Body of pancreas (tissue), 4 donors: ENCODE data around the gene RIMBP2. TPM values are rescaled to one million over a fixed set of nuclear protein-coding genes. Genes with fewer than 3 reads are reported as not detected.

Experiments used
- ATAC-seq: fragments of 150-250 bp; one replicate; pipeline ENCODE4 v1.9.1; 2016
- DNase-seq, 4 donors: peaks; one replicate each; pipeline ENCODE4 v3.0.0-alpha.2; 2019
- H3K27ac ChIP-seq, 4 donors: fragments of 200-600 bp; sonication (generic); 1 replicate in 3 of 4; 2 replicates in 1 of 4; pipeline versions ENCODE4 v1.5.1 to v1.6.1; 2016 to 2019; ENCODE audit warnings: mild to moderate bottlenecking in 1 of 4, mixed read lengths in 1 of 4, moderate library complexity in 1 of 4
- H3K27me3 ChIP-seq, 2 donors: fragments of 200-600 bp; sonication (generic); one replicate each; pipeline ENCODE4 v1.6.0; 2016; ENCODE audit warnings: mild to moderate bottlenecking in 1 of 2
- H3K36me3 ChIP-seq, 2 donors: fragments of 200-600 bp; sonication (generic); replicated peaks in 1 of 2; 2 replicates each; pipeline ENCODE4 v1.5.1; 2016; ENCODE audit warnings: low read depth in 2 of 2; ENCODE audit not compliant: insufficient read depth in 1 of 2
- H3K4me1 ChIP-seq: fragments of 200-600 bp; sonication (generic); one replicate; pipeline ENCODE4 v1.6.0; 2016
- H3K4me3 ChIP-seq, 2 donors: fragments of 200-600 bp; sonication (generic); 1 replicate in 1 of 2; 2 replicates in 1 of 2; pipeline ENCODE4 v1.5.1; 2016 to 2019
- H3K9me3 ChIP-seq, 3 donors: fragments of 200-600 bp; sonication (generic); 1 replicate in 2 of 3; 2 replicates in 1 of 3; pipeline ENCODE4 v1.5.1; 2016
- CTCF ChIP-seq, 7 experiments: fragments of 450-650 bp in 4 of 7; fragments of 200-600 bp in 3 of 7; sonication (generic) in 3 of 7; IDR thresholded peaks; one replicate each; pipeline ENCODE4 v1.5.1; 2016 to 2019; ENCODE audit warnings: antibody characterized with exemption in 7 of 7
- POLR2A ChIP-seq, 3 donors: fragments of 450-650 bp; IDR thresholded peaks; one replicate each; pipeline ENCODE4 v1.6.1; 2016; ENCODE audit warnings: antibody characterized with exemption in 3 of 3, mild to moderate bottlenecking in 2 of 3
- WGBS, 2 donors: methylation state at CpG; one replicate each; pipeline ENCODE4 v1.1.5; 2017; 5-methylcytosine and 5-hydroxymethylcytosine counted together
- intact Hi-C: fragments of 100-400 bp; cut with DNase I; formaldehyde crosslinking; loops from one replicate; pipeline ENCODE4 v1.15.1; 2023
- total RNA-seq, 2 donors: library from RNA; depleted of rRNA; stranded (reverse); fragments of >200 nt; gene quantifications; one replicate each; pipeline ENCODE4 v1.1.0, GENCODE V29; 2016

The RIMBP2 gene
- total RNA-seq, 2 donors from 2014 or later: 7.3 to 27.4 TPM

GRCh38 chr12:130414381-130414780, 301.7 kb downstream of the RIMBP2 start:
- WGBS, 2 donors: 71 to 76% methylated on average over 7 of the region's 7 CpGs
- ATAC-seq (no peak), DNase-seq (no peak)
- H3K9me3 ChIP-seq: no peaks in the 10 kb centered on the region
- intact Hi-C loops: no loop called here
- H3K4me3 ChIP-seq: no peak overlapping the region
- no peaks in the 10 kb centered on the region for H3K4me1 ChIP-seq
- TF ChIP-seq CTCF (IDR thresholded peaks at IDR 0.05) (no peak), POLR2A (IDR thresholded peaks at IDR 0.05) (no peak)
- H3K27ac ChIP-seq: no peak overlapping the region
- no peaks in the 10 kb centered on the region for H3K27me3 ChIP-seq
- no peaks in the 10 kb centered on the region for H3K36me3 ChIP-seq

GRCh38 chr12:130413909-130414308, 302.2 kb downstream of the RIMBP2 start:
- 76 to 81% methylated on average over 18 of the region's 18 CpGs for WGBS, 2 donors
- DNase-seq: no peak
- Histone ChIP-seq H3K9me3 (no peaks in the 10 kb centered on the region), H3K27me3 (no peaks in the 10 kb centered on the region), H3K4me3 (no peak overlapping the region), H3K4me1 (no peaks in the 10 kb centered on the region), H3K27ac (no peak overlapping the region), H3K36me3 (no peaks in the 10 kb centered on the region)
- intact Hi-C loops: no loop called here
- no peak for ATAC-seq
- TF ChIP-seq POLR2A (IDR thresholded peaks at IDR 0.05) (no peak), CTCF (IDR thresholded peaks at IDR 0.05) (no peak)

- H3K27ac ChIP-seq: no peak overlapping the region
- H3K4me3 ChIP-seq: no peak overlapping the region
- H3K27me3 ChIP-seq: no peaks in the 10 kb centered on the region
- intact Hi-C loops: no loop called here
- no peaks in the 10 kb centered on the region for H3K4me1 ChIP-seq
- DNase-seq (no peak), ATAC-seq (no peak)
- no peaks in the 10 kb centered on the region for H3K9me3 ChIP-seq
- TF ChIP-seq POLR2A (IDR thresholded peaks at IDR 0.05) (no peak), CTCF (IDR thresholded peaks at IDR 0.05) (no peak)
- whole genome bisulfite sequencing, 2 donors: 76 to 83% methylated on average over 8 of the region's 8 CpGs
- H3K36me3 ChIP-seq: no peaks in the 10 kb centered on the region
Observed at GRCh38 chr12:130412384-130412783, 303.7 kb downstream of the RIMBP2 start.

- Histone ChIP-seq H3K27me3 (no peaks in the 10 kb centered on the region), H3K27ac (no peak overlapping the region), H3K4me3 (no peak overlapping the region), H3K4me1 (no peaks in the 10 kb centered on the region), H3K9me3 (no peaks in the 10 kb centered on the region), H3K36me3 (no peaks in the 10 kb centered on the region)
- no peak for TF ChIP-seq POLR2A (IDR thresholded peaks at IDR 0.05)
- no peak for TF ChIP-seq CTCF (IDR thresholded peaks at IDR 0.05)
- DNase-seq (no peak), ATAC-seq (no peak)
- WGBS, 2 donors: 45 to 47% methylated on average over 6 to 7 of the region's 7 CpGs
- intact Hi-C loops: no loop called here
Observed at GRCh38 chr12:130405332-130405731, 310.8 kb downstream of the RIMBP2 start.

GRCh38 chr12:130401703-130402102, 314.4 kb downstream of the RIMBP2 start:
- H3K36me3 ChIP-seq: no peaks in the 10 kb centered on the region
- intact Hi-C loops: no loop called here
- H3K4me3 ChIP-seq: no peak overlapping the region
- ATAC-seq (no peak), DNase-seq (no peak)
- TF ChIP-seq POLR2A (IDR thresholded peaks at IDR 0.05): no peak
- TF ChIP-seq CTCF (IDR thresholded peaks at IDR 0.05): no peak
- H3K27ac ChIP-seq: no peak overlapping the region
- H3K9me3 ChIP-seq: no peaks in the 10 kb centered on the region
- WGBS, 2 donors: 55 to 68% methylated on average over 4 to 6 of the region's 6 CpGs
- H3K4me1 ChIP-seq: no peaks in the 10 kb centered on the region
- H3K27me3 ChIP-seq: no peaks in the 10 kb centered on the region
